ENCODE results near the gene CEP128. TPM values are rescaled to one million over a fixed set of nuclear protein-coding genes. Genes with fewer than 3 reads are reported as not detected.
A peak's percentile ranks its signal among the peaks of the same experiment; 100 is the strongest.

Gene CEP128
- total RNA-seq, 1 donor from 2014 or later, result 9.7 TPM

DNA sequence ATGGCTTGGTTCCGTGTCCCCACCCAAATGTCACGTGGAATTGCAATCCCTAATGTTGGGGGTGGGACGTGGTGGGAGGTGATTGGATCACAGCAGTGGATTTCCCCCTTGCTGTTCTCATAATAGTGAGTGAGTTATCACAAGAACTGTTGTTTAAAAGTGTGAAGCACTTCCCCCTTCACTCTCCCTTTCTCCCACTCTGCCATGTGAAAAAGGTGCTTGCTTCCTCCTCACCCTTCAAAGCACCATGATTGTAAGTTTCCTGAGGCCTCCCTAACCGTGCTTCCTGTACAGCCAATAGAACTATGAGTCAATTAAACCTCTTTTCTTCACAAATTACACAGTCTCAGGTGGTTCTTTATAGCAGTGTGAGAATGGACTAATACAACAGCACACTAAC, 5.3 kb upstream of the CEP128 start:
- Mint-ChIP-seq H3K27me3 (ENCODE audit: unreplicated experiment) (peaks cover 44% of the 10 kb centered on the region), H3K4me1 (ENCODE audit: unreplicated experiment) (peaks cover 9% of the 10 kb centered on the region)

DNA sequence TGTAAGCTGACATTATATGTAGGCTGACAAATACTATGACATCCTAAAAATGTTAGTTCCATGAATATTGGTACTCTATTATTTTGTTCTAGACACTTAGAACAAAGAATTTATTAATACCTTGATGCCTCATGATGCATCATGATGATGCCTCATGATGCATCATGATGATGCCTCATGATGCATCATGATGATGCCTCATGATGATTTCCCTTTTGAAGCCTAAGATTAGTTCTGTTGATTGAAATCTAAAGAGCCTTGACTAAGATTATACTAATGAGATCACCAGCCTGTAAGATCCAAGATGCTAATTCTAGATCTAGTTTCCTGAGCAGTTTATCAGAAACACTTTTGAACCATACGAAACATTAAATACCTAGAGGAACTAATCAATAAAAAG, 4.6 kb upstream of the CEP128 start:
- no peak for DNase-seq (ENCODE audit: extremely low spot score, unreplicated experiment)
- peaks cover 38% of the 10 kb centered on the region for H3K27me3 Mint-ChIP-seq (ENCODE audit: unreplicated experiment)
- H3K36me3 Mint-ChIP-seq (ENCODE audit: unreplicated experiment), result no peaks in the 10 kb centered on the region
- no peak overlapping the region for H3K4me3 Mint-ChIP-seq (ENCODE audit: unreplicated experiment)
- H3K4me1 Mint-ChIP-seq (ENCODE audit: unreplicated experiment), result peaks cover 10% of the 10 kb centered on the region
- no peaks in the 10 kb centered on the region for H3K9me3 Mint-ChIP-seq (ENCODE audit: unreplicated experiment)
- no peak overlapping the region for H3K27ac Mint-ChIP-seq (ENCODE audit: unreplicated experiment)
- no peak for TF ChIP-seq CTCF (IDR thresholded peaks at IDR 0.05)

More for the DNA sequence above, 5.3 kb upstream of the CEP128 start:
- Mint-ChIP-seq H3K27ac (ENCODE audit: unreplicated experiment) (no peak overlapping the region), H3K36me3 (ENCODE audit: unreplicated experiment) (no peaks in the 10 kb centered on the region), H3K9me3 (ENCODE audit: unreplicated experiment) (no peaks in the 10 kb centered on the region), H3K4me3 (ENCODE audit: unreplicated experiment) (no peak overlapping the region)
- DNase-seq (ENCODE audit: extremely low spot score, unreplicated experiment), result no peak
- no peak for TF ChIP-seq CTCF (IDR thresholded peaks at IDR 0.05)

DNA sequence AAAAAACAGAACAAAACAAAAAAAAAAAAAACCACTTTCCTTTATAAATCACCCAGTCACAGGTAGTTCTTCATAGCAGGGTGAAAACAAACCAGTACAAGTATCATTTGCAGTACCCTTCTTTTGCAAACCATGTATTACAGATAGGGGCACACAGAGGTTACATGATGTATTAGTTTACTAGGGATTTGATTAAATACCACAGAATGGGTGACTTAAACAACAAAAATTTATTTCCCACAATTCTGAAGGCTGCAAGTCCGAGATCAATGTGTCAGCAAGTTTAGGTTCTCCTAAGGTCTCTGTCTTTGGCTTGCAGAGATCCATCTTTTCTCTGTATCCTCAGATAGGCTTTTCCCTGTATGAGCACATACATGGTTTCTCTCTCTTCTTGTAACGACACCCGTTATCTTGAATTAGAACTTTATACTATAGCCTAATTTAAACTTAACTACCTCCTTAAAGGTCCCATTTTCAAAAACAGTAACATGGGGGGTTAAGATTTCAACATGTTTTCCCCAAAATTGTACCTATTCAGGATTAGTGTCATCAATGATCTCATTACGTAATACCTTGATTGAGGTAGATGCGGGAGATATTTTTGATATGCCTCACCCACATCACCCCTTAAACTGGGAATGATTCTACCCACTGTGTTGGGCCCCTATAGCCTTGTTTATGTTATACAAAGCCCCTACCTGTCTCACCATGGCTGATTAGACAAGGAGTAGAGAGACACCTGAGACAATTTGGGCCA, 3.5 kb upstream of the CEP128 start:
- TF ChIP-seq CTCF (IDR thresholded peaks at IDR 0.05), result no peak
- no peak overlapping the region for H3K27ac Mint-ChIP-seq (ENCODE audit: unreplicated experiment)
- peaks cover 27% of the 10 kb centered on the region for H3K27me3 Mint-ChIP-seq (ENCODE audit: unreplicated experiment)
- H3K4me3 Mint-ChIP-seq (ENCODE audit: unreplicated experiment), result no peak overlapping the region
- no peak for DNase-seq (ENCODE audit: extremely low spot score, unreplicated experiment)
- H3K4me1 Mint-ChIP-seq (ENCODE audit: unreplicated experiment), result peaks cover 16% of the 10 kb centered on the region
- H3K36me3 Mint-ChIP-seq (ENCODE audit: unreplicated experiment), result no peaks in the 10 kb centered on the region
- H3K9me3 Mint-ChIP-seq (ENCODE audit: unreplicated experiment), result no peaks in the 10 kb centered on the region

GRCh38 chr14:80942191-80942600, 658 bp upstream of the CEP128 start:
- TF ChIP-seq CTCF (IDR thresholded peaks at IDR 0.05), result no peak
- H3K27me3 Mint-ChIP-seq (ENCODE audit: unreplicated experiment), result peaks cover 4% of the 10 kb centered on the region
- H3K36me3 Mint-ChIP-seq (ENCODE audit: unreplicated experiment), result no peaks in the 10 kb centered on the region
- peak overlapping the region; percentile 91 for H3K27ac Mint-ChIP-seq (ENCODE audit: unreplicated experiment)
- no peaks in the 10 kb centered on the region for H3K9me3 Mint-ChIP-seq (ENCODE audit: unreplicated experiment)
- H3K4me3 Mint-ChIP-seq (ENCODE audit: unreplicated experiment), result peak overlapping the region; percentile 86
- no peak for DNase-seq (ENCODE audit: extremely low spot score, unreplicated experiment)
- peaks cover 17% of the 10 kb centered on the region for H3K4me1 Mint-ChIP-seq (ENCODE audit: unreplicated experiment)

DNA sequence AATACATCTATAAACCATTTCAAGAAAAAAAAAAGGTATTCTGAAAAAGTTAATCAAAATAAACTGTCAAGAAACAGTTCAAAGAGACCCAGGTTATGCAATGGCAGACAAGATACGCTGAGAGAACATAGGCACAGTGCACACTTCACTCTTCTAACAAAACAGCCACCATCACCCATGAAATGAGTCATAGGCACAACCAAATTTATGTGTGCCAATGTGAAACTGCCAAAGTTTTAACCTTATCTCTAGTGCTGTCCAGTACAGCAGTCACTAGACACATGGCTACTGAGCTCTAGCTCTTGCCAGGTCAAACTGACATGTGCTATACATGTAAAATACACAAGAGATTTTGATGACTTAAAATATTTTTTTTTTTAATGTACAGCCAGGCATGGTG, 1.4 kb downstream of the CEP128 start:
- DNase-seq (ENCODE audit: extremely low spot score, unreplicated experiment), result no peak
- Mint-ChIP-seq H3K36me3 (ENCODE audit: unreplicated experiment) (no peaks in the 10 kb centered on the region), H3K27me3 (ENCODE audit: unreplicated experiment) (no peaks in the 10 kb centered on the region), H3K9me3 (ENCODE audit: unreplicated experiment) (no peaks in the 10 kb centered on the region), H3K4me3 (ENCODE audit: unreplicated experiment) (no peak overlapping the region), H3K4me1 (ENCODE audit: unreplicated experiment) (peaks cover 17% of the 10 kb centered on the region), H3K27ac (ENCODE audit: unreplicated experiment) (no peak overlapping the region)
- no peak for TF ChIP-seq CTCF (IDR thresholded peaks at IDR 0.05)
